HG02973 (cell line): ENCODE data around the gene TAF4.
"Not testable (repeated sequence)": the region's sequence is repeated elsewhere in the genome, so short reads cannot be mapped to it uniquely, and the experiment has no call there.

ENCODE experiments used
- ATAC-seq: cut with Tn5 transposase; IDR thresholded peaks from one replicate; pipeline ENCODE4 v1.9.1; 2021; ENCODE audit warnings: moderate library complexity; ENCODE audit not compliant: unreplicated experiment

Gene TAF4

GRCh38 chr20:62004614-62005013 lies 61.1 kb downstream of the TAF4 start:
- no peak for ATAC-seq

- ATAC-seq: no peak
These were observed 61.9 kb downstream of the TAF4 start for GRCh38 chr20:62003567-62004405.

- no peak for ATAC-seq
These were observed 62.7 kb downstream of the TAF4 start for GRCh38 chr20:62002882-62003480.

GRCh38 chr20:62001178-62001715 lies 64.4 kb downstream of the TAF4 start:
- no peak for ATAC-seq

- no peak for ATAC-seq
These were observed 67.1 kb downstream of the TAF4 start for GRCh38 chr20:61998343-61999121.

- no peak for ATAC-seq
These were observed 67.8 kb downstream of the TAF4 start for GRCh38 chr20:61997891-61998290.

- no peak for ATAC-seq
These were observed 68.3 kb downstream of the TAF4 start for GRCh38 chr20:61997372-61997771.

- ATAC-seq: no peak
These were observed 71.1 kb downstream of the TAF4 start for GRCh38 chr20:61994546-61994945.

GRCh38 chr20:61993058-61993457 lies 72.6 kb downstream of the TAF4 start:
- ATAC-seq: no peak

GRCh38 chr20:61991476-61991875 lies 74.2 kb downstream of the TAF4 start:
- ATAC-seq: no peak

- no peak for ATAC-seq
These were observed 75.2 kb downstream of the TAF4 start for GRCh38 chr20:61990484-61990883.

- no peak for ATAC-seq
These were observed 75.9 kb downstream of the TAF4 start for GRCh38 chr20:61989741-61990140.

GRCh38 chr20:61988665-61989064 lies 77.0 kb downstream of the TAF4 start:
- ATAC-seq: no peak

GRCh38 chr20:61986762-61987321 lies 78.8 kb downstream of the TAF4 start:
- no peak for ATAC-seq

GRCh38 chr20:61985096-61985495 lies 80.6 kb downstream of the TAF4 start:
- ATAC-seq: no peak

- ATAC-seq: not testable (repeated sequence)
These were observed 81.2 kb downstream of the TAF4 start for GRCh38 chr20:61984431-61984830.

- ATAC-seq: no peak
These were observed 81.7 kb downstream of the TAF4 start for GRCh38 chr20:61983965-61984364.

- no peak for ATAC-seq
These were observed 82.7 kb downstream of the TAF4 start for GRCh38 chr20:61982951-61983315.

GRCh38 chr20:61982191-61982950 lies 83.3 kb downstream of the TAF4 start:
- no peak for ATAC-seq

- not testable (repeated sequence) for ATAC-seq
These were observed 84.0 kb downstream of the TAF4 start for GRCh38 chr20:61981691-61982090.
